OCI-LY3 (cell line): ENCODE data around the gene ALOX12B.

ENCODE experiments used
- CTCF ChIP-seq: fragments of 200-600, 300-600 bp; sonication (generic); IDR thresholded peaks from 2 replicates; pipeline ENCODE4 v1.5.1; 2014; ENCODE audit warnings: antibody characterized with exemption, low read length, low read depth
- EZH2phosphoT487 ChIP-seq: fragments of 200-600 bp; shearing (Covaris generic); IDR thresholded peaks from 2 replicates; pipeline ENCODE4 v1.6.1; 2018; ENCODE audit warnings: antibody characterized with exemption, mixed run types, low read depth

- TF ChIP-seq EZH2phosphoT487 (no peak), CTCF (no peak)
Observed at GRCh38 chr17:8046306-8046928, 41.1 kb downstream of the ALOX12B start.
